GM12875 (cell line): ENCODE data around the gene ADAP2.
"Not testable (repeated sequence)": the region's sequence is repeated elsewhere in the genome, so short reads cannot be mapped to it uniquely, and the experiment has no call there.

Experiments used
- H3K4me3 ChIP-seq: one replicate; pipeline ENCODE4 v1.5.1; 2011; ENCODE audit warnings: low read depth, low read length, control low read depth
- CTCF ChIP-seq: IDR thresholded peaks from 2 replicates; pipeline ENCODE4 v1.5.1; 2011; ENCODE audit warnings: low read depth, mild to moderate bottlenecking, control low read depth, inconsistent platforms, low read length, moderate library complexity, borderline replicate concordance; ENCODE audit not compliant: insufficient read depth

Gene ADAP2

GRCh38 chr17:30975042-30975820 lies 53.5 kb downstream of the ADAP2 start:
- TF ChIP-seq CTCF, result no peak
- H3K4me3 ChIP-seq, result no peak overlapping the region

GRCh38 chr17:30979919-30980318 lies 58.2 kb downstream of the ADAP2 start:
- not testable (repeated sequence) for H3K4me3 ChIP-seq

GRCh38 chr17:30981531-30982519 lies 60.1 kb downstream of the ADAP2 start:
- no peak overlapping the region for H3K4me3 ChIP-seq

GRCh38 chr17:30982855-30983254 lies 61.1 kb downstream of the ADAP2 start:
- no peak for TF ChIP-seq CTCF
- no peak overlapping the region for H3K4me3 ChIP-seq

More at GRCh38 chr17:30981531-30982519, 60.1 kb downstream of the ADAP2 start:
- no peak for TF ChIP-seq CTCF

- no peak overlapping the region for H3K4me3 ChIP-seq
- TF ChIP-seq CTCF, result no peak
Observed at GRCh38 chr17:30990458-30990857, 68.7 kb downstream of the ADAP2 start.

GRCh38 chr17:30992551-30992950 lies 70.8 kb downstream of the ADAP2 start:
- H3K4me3 ChIP-seq, result no peak overlapping the region
- TF ChIP-seq CTCF, result no peak

- H3K4me3 ChIP-seq, result no peak overlapping the region
- no peak for TF ChIP-seq CTCF
Observed at GRCh38 chr17:30995347-30995746, 73.6 kb downstream of the ADAP2 start.
